OCI-LY1 (cell line): ENCODE measurements around the gene CD22.

Experiments used
- EZH2 ChIP-seq: fragments of 200-600 bp; sonication (generic), shearing (Covaris generic); IDR thresholded peaks from 2 replicates; pipeline ENCODE4 v1.8.0; 2017; ENCODE audit warnings: borderline replicate concordance, mixed run types, mild to moderate bottlenecking, antibody characterized with exemption, low read length, moderate library complexity, mixed read lengths
- TF ChIP-seq, protein P1 (sequence below): fragments of 200-600 bp; sonication (generic), shearing (Covaris generic); IDR thresholded peaks from 2 replicates; pipeline ENCODE4 v1.5.1; 2017; ENCODE audit warnings: mild to moderate bottlenecking, antibody characterized with exemption, low read length, moderate library complexity, mixed read lengths

DNA sequence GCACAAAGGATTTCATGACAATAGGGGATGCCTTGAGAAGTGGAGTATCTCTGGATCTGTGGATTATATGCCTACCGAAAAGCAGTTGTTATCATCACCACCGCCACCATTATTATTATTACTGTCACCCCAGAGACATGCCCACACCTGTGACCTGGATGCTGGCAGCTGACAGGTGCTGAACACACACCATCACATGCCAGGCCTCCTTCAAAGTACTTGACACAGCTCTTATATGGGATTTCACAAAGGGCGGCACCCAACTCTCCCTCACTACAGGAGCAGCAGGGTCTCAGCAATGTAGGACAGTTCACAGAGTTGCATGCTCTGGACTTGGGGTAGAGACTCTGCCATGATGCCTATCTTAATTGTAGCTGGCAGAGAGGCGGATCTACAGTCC, 36.3 kb downstream of the CD22 start:
- TF ChIP-seq, protein P1, sequence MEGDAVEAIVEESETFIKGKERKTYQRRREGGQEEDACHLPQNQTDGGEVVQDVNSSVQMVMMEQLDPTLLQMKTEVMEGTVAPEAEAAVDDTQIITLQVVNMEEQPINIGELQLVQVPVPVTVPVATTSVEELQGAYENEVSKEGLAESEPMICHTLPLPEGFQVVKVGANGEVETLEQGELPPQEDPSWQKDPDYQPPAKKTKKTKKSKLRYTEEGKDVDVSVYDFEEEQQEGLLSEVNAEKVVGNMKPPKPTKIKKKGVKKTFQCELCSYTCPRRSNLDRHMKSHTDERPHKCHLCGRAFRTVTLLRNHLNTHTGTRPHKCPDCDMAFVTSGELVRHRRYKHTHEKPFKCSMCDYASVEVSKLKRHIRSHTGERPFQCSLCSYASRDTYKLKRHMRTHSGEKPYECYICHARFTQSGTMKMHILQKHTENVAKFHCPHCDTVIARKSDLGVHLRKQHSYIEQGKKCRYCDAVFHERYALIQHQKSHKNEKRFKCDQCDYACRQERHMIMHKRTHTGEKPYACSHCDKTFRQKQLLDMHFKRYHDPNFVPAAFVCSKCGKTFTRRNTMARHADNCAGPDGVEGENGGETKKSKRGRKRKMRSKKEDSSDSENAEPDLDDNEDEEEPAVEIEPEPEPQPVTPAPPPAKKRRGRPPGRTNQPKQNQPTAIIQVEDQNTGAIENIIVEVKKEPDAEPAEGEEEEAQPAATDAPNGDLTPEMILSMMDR, result no peak
- no peak for TF ChIP-seq EZH2
